ENCODE data around the gene CD81.

The CD81 gene

DNA sequence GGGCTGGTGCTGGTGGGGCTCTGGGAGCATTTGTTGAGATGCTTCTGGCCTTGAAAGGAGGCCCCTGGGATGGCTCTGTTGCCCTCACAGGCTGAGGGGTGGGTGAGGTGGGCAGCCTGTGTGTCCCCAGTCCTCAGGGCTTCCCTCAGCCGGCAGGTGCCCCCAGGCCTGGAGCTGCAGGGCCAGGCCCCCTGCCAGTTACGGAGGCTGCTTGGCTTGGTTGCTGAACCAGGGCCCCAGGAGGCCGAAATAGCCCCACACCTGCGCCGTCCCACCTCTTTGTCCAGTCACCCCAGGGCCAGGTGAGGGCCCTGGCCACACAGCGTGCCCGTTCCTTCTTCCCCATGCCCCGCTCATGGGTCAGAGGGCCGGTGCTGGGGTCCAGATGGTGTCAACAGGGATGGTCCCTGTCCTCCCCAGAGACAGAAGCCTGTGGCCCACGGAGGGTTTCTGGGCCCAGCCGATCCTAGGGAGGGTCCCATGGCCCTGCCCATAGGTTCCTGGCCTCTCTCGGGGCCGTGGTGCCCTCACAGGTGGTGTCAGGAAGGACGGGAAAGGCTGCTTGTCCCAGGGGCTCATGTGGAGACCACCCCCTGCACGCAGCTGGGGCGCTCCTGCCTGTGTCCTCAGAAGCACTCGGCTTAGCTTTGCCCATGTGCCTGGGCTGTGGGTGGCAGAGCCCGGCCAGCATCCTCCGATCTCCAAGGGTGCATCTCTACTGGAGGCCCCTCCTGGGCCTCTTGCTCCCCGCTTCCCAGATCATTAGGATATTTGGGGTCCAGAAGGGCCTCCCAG, 14.3 kb downstream of the CD81 start:
- DNase-seq (ENCODE audit: low spot score), result no peak

GRCh38 chr11:2392241-2392959, 15.3 kb downstream of the CD81 start:
- no peak for DNase-seq (ENCODE audit: low spot score)

GRCh38 chr11:2393111-2393868, 16.2 kb downstream of the CD81 start:
- DNase-seq (ENCODE audit: low spot score), result no peak

DNA sequence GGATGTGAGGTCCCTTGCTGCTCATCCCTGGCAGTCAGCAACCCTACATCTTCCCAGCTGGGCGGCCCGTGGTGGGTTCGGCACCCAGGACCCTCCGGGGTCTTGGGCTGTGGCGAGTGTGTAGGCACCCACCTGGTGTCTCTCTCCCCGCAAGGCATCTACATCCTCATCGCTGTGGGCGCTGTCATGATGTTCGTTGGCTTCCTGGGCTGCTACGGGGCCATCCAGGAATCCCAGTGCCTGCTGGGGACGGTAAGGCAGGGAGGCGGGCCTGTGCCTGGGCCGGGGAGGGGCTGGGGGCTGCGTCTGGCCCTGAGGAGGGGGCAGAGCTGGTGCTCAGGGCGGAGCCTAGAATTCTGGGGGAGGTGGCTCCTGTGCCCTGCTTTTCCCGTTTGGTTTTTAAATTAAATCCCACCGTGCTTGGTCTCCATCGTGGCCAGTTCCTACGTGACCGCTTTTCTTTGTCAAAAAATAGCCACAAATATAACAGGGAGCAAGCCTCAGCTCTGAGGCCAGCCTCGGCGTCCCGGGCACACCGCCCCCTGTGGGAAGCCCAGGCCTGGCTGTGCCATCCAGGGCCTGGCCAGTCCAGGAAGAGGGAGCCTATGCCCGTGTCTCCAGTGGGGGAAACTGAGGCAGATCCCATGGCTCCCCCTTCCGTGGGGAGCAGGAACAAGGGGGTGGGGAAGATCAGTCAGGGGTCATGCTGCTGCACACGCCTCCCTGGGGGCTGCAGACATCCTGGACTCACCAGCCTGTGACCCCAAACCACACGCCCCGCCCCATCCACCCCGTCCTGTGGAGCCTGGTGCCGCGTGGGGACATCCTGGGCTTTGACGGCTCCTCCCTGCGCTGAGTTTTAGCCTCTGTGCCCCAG, 17.1 kb downstream of the CD81 start:
- DNase-seq (ENCODE audit: low spot score), result no peak

GRCh38 chr11:2394818-2395105, 17.7 kb downstream of the CD81 start:
- no peak for DNase-seq (ENCODE audit: low spot score)

GRCh38 chr11:2395211-2395730, 18.2 kb downstream of the CD81 start:
- DNase-seq (ENCODE audit: low spot score), result no peak

GRCh38 chr11:2395856-2396255, 18.7 kb downstream of the CD81 start:
- DNase-seq (ENCODE audit: low spot score), result no peak

DNA sequence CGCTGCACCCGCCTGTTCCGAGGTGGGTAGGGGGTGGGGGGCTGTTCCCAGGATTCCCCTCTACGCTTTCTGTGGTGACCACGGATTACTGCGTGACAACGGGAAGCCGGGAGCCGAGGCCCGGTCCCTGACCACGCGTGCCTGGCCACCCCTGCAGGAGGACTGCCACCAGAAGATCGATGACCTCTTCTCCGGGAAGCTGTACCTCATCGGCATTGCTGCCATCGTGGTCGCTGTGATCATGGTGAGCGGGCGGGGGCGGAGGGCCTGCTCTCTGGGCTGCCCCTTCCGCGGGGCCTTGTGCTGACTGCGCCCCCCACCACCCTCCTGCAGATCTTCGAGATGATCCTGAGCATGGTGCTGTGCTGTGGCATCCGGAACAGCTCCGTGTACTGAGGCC, 19.4 kb downstream of the CD81 start:
- no peak for DNase-seq (ENCODE audit: low spot score)

DNA sequence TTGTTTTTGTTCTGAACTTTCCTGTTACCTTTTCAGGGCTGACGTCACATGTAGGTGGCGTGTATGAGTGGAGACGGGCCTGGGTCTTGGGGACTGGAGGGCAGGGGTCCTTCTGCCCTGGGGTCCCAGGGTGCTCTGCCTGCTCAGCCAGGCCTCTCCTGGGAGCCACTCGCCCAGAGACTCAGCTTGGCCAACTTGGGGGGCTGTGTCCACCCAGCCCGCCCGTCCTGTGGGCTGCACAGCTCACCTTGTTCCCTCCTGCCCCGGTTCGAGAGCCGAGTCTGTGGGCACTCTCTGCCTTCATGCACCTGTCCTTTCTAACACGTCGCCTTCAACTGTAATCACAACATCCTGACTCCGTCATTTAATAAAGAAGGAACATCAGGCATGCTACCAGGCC, 19.9 kb downstream of the CD81 start:
- no peak for DNase-seq (ENCODE audit: low spot score)

DNA sequence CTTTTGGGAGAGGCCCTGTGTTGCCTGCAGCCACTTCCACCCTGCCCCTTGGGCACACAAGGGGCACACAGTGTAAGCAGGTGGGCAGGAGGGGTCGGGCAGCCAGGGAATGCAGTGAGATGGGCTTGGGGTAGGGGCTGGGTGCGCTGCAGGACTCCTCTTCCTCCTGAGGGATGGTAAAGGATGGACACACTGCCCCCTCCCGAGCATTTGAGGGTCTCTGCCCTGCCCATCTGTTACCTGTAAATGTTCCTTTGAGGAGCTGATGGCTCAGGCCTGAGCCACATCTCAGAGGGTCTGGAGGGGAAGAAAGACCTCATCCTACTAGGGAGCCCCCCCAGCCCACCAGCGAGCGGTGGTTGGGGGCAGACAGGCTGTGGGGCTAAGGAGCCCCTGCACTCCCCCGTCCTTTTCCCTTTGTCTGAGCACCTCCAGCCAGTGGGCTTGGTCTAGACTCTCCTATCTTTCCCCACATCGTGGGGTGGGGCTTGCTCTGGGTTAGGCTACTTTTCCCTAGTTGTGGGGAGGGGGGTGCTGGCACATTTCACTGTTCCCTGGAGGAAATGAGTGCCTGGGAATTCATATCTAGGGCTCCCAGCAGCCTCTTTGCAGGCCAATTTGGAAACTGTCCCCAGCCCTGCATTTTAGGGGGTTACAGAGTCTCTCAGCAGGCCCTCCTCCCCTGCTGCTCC, 21.7 kb downstream of the CD81 start:
- DNase-seq (ENCODE audit: low spot score), result no peak

DNA sequence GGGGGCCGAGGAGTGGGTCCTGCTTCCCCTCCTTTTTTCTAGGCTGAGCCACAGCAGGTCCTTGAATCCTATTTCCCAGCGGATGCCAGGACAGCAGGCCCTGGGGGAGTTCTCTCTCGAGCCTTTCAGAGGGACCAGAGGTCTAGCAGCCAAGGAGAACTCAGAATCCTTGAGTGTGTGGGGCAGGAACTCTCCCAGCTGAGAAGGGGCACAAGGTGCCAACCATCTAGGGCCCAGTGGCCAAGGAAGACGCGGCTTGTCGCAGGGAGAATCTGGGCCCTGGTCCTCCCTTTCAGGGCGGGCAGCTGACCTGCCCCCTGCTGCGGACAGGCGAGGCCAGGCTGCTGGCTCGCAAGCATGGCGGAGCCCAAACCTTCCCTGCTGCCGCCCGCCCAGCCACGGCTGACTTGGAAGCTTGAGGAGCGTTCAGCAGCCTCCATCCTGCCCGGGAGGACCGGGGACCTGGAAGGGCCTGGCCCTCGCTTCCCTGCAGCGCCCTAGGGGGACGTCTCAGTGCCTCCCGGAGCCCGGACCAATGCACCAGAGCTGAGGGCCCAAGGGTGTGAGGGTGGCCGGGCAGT, 22.5 kb downstream of the CD81 start:
- DNase-seq (ENCODE audit: low spot score), result peak; percentile 40

- peak; percentile 100 for DNase-seq (ENCODE audit: low spot score)
These were observed 23.1 kb downstream of the CD81 start, which contains the start of gene TSSC4 for GRCh38 chr11:2400069-2400761. Gene TSSC4 (plus strand): TSS chr11:2400750. CDS start chr11:2402634, 1,884 bp downstream.

GRCh38 chr11:2400762-2401435, 23.8 kb downstream of the CD81 start:
- no peak for DNase-seq (ENCODE audit: low spot score)

DNA sequence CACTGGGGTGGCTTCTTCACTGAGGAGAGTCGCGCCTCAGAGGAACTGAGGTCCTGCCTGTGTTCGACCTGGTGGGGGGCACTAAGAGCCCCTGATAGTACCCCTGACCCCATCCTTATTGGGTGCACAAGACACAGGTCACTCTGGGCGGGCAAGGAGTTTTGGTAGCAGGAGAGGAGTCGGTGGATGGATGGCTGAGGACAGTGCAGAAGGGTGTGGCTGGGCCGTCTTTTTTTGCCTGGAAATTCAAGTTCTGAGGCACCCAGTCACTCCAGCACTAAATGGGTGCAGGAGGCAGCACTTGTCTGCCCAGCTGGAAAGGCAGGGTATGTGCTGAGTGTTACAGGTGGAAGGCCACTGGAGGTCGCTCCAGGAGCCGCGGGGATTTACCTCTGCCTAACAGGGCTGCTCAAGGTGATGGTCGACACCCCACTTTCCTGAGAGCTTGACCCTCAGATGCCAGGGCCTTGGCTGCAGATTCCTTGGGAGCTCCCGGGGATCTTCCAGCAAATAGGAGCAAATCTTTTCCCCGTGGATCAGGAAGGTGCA, 24.4 kb downstream of the CD81 start:
- no peak for DNase-seq (ENCODE audit: low spot score)

DNA sequence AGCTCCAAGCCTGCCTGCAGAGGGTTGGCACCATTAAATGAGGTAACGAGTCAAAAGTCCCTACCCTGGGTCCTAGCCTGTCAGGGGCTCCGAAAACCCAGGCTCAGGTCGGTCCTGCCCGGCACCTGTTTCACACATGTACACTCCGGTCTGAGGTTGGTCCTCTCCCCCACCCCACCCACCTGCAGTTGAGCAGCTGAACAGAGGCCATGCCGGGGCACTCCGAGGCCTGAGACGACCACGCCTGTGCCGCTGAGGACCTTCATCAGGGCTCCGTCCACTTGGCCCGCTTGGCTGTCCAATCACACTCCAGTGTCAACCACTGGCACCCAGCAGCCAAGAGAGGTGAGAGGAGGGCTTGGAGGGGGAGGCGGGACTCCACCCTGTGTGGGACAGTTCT, 25.0 kb downstream of the CD81 start:
- DNase-seq (ENCODE audit: low spot score), result no peak

DNA sequence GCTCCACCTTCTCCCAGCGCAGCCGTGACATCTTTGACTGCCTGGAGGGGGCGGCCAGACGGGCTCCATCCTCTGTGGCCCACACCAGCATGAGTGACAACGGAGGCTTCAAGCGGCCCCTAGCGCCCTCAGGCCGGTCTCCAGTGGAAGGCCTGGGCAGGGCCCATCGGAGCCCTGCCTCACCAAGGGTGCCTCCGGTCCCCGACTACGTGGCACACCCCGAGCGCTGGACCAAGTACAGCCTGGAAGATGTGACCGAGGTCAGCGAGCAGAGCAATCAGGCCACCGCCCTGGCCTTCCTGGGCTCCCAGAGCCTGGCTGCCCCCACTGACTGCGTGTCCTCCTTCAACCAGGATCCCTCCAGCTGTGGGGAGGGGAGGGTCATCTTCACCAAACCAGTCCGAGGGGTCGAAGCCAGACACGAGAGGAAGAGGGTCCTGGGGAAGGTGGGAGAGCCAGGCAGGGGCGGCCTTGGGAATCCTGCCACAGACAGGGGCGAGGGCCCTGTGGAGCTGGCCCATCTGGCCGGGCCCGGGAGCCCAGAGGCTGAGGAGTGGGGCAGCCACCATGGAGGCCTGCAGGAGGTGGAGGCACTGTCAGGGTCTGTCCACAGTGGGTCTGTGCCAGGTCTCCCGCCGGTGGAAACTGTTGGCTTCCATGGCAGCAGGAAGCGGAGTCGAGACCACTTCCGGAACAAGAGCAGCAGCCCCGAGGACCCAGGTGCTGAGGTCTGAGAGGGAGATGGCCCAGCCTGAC, 26.0 kb downstream of the CD81 start:
- no peak for DNase-seq (ENCODE audit: low spot score)

- no peak for DNase-seq (ENCODE audit: low spot score)
These were observed 27.7 kb downstream of the CD81 start for GRCh38 chr11:2404735-2405196.

GRCh38 chr11:2406451-2406850, 29.3 kb downstream of the CD81 start:
- DNase-seq (ENCODE audit: low spot score), result no peak

Measured in cerebellar cortex (tissue), 1 donor.